ENCODE data around the gene S100A1.

The S100A1 gene

GRCh38 chr1:153623101-153623500 lies 5.1 kb upstream of the S100A1 start:
- H2AFZ ChIP-seq (ENCODE audit: low read depth, low read length) = no peak overlapping the region

GRCh38 chr1:153624965-153625611 lies 3.1 kb upstream of the S100A1 start:
- H3K27ac ChIP-seq (ENCODE audit: low read length) = no peak overlapping the region
- H3K9ac ChIP-seq (ENCODE audit: low read length) = no peak overlapping the region
- no peak overlapping the region for H3K4me3 ChIP-seq (ENCODE audit: low read length)
- H3K4me1 ChIP-seq (ENCODE audit: low read length) = peaks cover 34% of the 10 kb centered on the region
- no peaks in the 10 kb centered on the region for H3K79me2 ChIP-seq (ENCODE audit: low read length)
- H3K4me2 ChIP-seq (ENCODE audit: low read length) = no peak overlapping the region
- no peaks in the 10 kb centered on the region for H3K9me3 ChIP-seq (ENCODE audit: insufficient read depth, low read length)
- TF ChIP-seq CTCF (IDR thresholded peaks at IDR 0.05; ENCODE audit: low read depth, low read length) = no peak
- no peak for TF ChIP-seq EZH2phosphoT487 (IDR thresholded peaks at IDR 0.05; ENCODE audit: low read depth)
- H3K27me3 ChIP-seq (ENCODE audit: low read depth, low read length) = no peaks in the 10 kb centered on the region
- no peak overlapping the region for H2AFZ ChIP-seq (ENCODE audit: low read depth, low read length)
- peaks cover 8% of the 10 kb centered on the region for H3K36me3 ChIP-seq (replicated peaks; ENCODE audit: low read depth, low read length)
- H4K20me1 ChIP-seq (ENCODE audit: insufficient read depth, low read length) = no peaks in the 10 kb centered on the region

More at GRCh38 chr1:153623101-153623500, 5.1 kb upstream of the S100A1 start:
- Histone ChIP-seq H3K4me2 (ENCODE audit: low read length) (peak overlapping the region; percentile 19), H3K4me3 (ENCODE audit: low read length) (no peak overlapping the region), H4K20me1 (ENCODE audit: insufficient read depth, low read length) (no peaks in the 10 kb centered on the region), H3K4me1 (ENCODE audit: low read length) (peaks cover 34% of the 10 kb centered on the region), H3K27me3 (ENCODE audit: low read depth, low read length) (no peaks in the 10 kb centered on the region), H3K36me3 (replicated peaks; ENCODE audit: low read depth, low read length) (peaks cover 16% of the 10 kb centered on the region), H3K9me3 (ENCODE audit: insufficient read depth, low read length) (no peaks in the 10 kb centered on the region), H3K9ac (ENCODE audit: low read length) (no peak overlapping the region), H3K79me2 (ENCODE audit: low read length) (no peaks in the 10 kb centered on the region), H3K27ac (ENCODE audit: low read length) (no peak overlapping the region)
- no peak for TF ChIP-seq EZH2phosphoT487 (IDR thresholded peaks at IDR 0.05; ENCODE audit: low read depth)
- no peak for TF ChIP-seq CTCF (IDR thresholded peaks at IDR 0.05; ENCODE audit: low read depth, low read length)

- no peak for TF ChIP-seq EZH2phosphoT487 (IDR thresholded peaks at IDR 0.05; ENCODE audit: low read depth)
- TF ChIP-seq CTCF (IDR thresholded peaks at IDR 0.05; ENCODE audit: low read depth, low read length) = no peak
- Histone ChIP-seq H3K9ac (ENCODE audit: low read length) (peak overlapping the region; percentile 69), H3K4me3 (ENCODE audit: low read length) (peak overlapping the region; percentile 75), H3K4me2 (ENCODE audit: low read length) (peak overlapping the region; percentile 81), H3K4me1 (ENCODE audit: low read length) (peaks cover 34% of the 10 kb centered on the region), H3K27me3 (ENCODE audit: low read depth, low read length) (no peaks in the 10 kb centered on the region), H3K9me3 (ENCODE audit: insufficient read depth, low read length) (no peaks in the 10 kb centered on the region), H3K36me3 (replicated peaks; ENCODE audit: low read depth, low read length) (peaks cover 4% of the 10 kb centered on the region), H3K27ac (ENCODE audit: low read length) (no peak overlapping the region), H2AFZ (ENCODE audit: low read depth, low read length) (no peak overlapping the region), H4K20me1 (ENCODE audit: insufficient read depth, low read length) (no peaks in the 10 kb centered on the region), H3K79me2 (ENCODE audit: low read length) (no peaks in the 10 kb centered on the region)
Measured at GRCh38 chr1:153626477-153626903, 1.7 kb upstream of the S100A1 start.

- Histone ChIP-seq H3K36me3 (replicated peaks; ENCODE audit: low read depth, low read length) (peaks cover 4% of the 10 kb centered on the region), H3K27ac (ENCODE audit: low read length) (peak within 1 kb of the TSS; percentile 5; the same call in 1 of the 2 replicates), H3K4me1 (ENCODE audit: low read length) (peaks cover 34% of the 10 kb centered on the region), H3K79me2 (ENCODE audit: low read length) (no peaks in the 10 kb centered on the region), H2AFZ (ENCODE audit: low read depth, low read length) (peak within 1 kb of the TSS; percentile 49), H4K20me1 (ENCODE audit: insufficient read depth, low read length) (no peaks in the 10 kb centered on the region), H3K9me3 (ENCODE audit: insufficient read depth, low read length) (no peaks in the 10 kb centered on the region), H3K27me3 (ENCODE audit: low read depth, low read length) (no peaks in the 10 kb centered on the region), H3K4me2 (ENCODE audit: low read length) (peak within 1 kb of the TSS; percentile 81), H3K9ac (ENCODE audit: low read length) (peak within 1 kb of the TSS; percentile 69), H3K4me3 (ENCODE audit: low read length) (peak within 1 kb of the TSS; percentile 75)
- TF ChIP-seq CTCF (IDR thresholded peaks at IDR 0.05; ENCODE audit: low read depth, low read length) (0 out of 2 replicates have a peak, but pooled peaks have one; percentile 96), EZH2phosphoT487 (IDR thresholded peaks at IDR 0.05; ENCODE audit: low read depth) (no peak)
Measured at GRCh38 chr1:153626904-153627714, 1.1 kb upstream of the S100A1 start, which contains the start of gene S100A13. S100A13 (minus strand) TSS chr1:153627505; CDS start chr1:153626472, 1,033 bp downstream.
